Pancreas (tissue), 10 donors: ENCODE data around the gene EPHA6. TPM values are rescaled to one million over a fixed set of nuclear protein-coding genes. Genes with fewer than 3 reads are reported as not detected.

Experiments
- ATAC-seq, 4 donors: fragments of 200-7000 bp; cut with Tn5 transposase; one replicate each; pipeline versions ENCODE4 v1.8.0 to v1.9.1; 2020; ENCODE audit warnings: mild to moderate bottlenecking in 4 of 4, moderate library complexity in 4 of 4
- DNase-seq, 6 donors: peaks; one replicate each; pipeline ENCODE4 v3.0.0-alpha.2; 2020
- FAIRE-seq: peaks from 2 replicates; lab custom pipeline; 2012; peaks lifted over from hg19 to GRCh38; lab: Jason Lieb, UNC
- H3K27ac ChIP-seq, 4 donors: fragments of 200-600 bp; sonication (generic); 1 replicate in 3 of 4; 2 replicates in 1 of 4; pipeline versions ENCODE4 v1.5.0 to v1.8.0; 2020
- H3K27me3 ChIP-seq, 4 donors: fragments of 200-600 bp; one replicate each; pipeline ENCODE4 v1.8.0; 2021
- H3K36me3 ChIP-seq, 3 donors: fragments of 200-600 bp; sonication (generic) in 1 of 3; one replicate each; pipeline versions ENCODE4 v1.5.0 to v1.8.0; 2020 to 2021
- H3K4me1 ChIP-seq, 3 donors: fragments of 200-600 bp; one replicate each; pipeline ENCODE4 v1.8.0; 2021
- H3K4me3 ChIP-seq, 4 donors: fragments of 200-600 bp; sonication (generic) in 2 of 4; one replicate each; pipeline versions ENCODE4 v1.5.0 to v1.8.0; 2020 to 2021
- H3K9me3 ChIP-seq, 4 donors: fragments of 200-600 bp; one replicate each; pipeline ENCODE4 v1.8.0; 2021
- WGBS, 2 donors: extraction: QIAGEN DNeasy Blood & Tissue Kit; methylation state at CpG; one replicate each; pipeline ENCODE4 v1.1.7; 2013; 5-methylcytosine and 5-hydroxymethylcytosine counted together
- intact Hi-C, 3 donors: fragments of 100-400 bp; cut with DNase I; formaldehyde crosslinking; loops; one replicate each; pipeline versions ENCODE4 v1.11.1 to v1.14.2; 2022
- polyA plus RNA-seq, 2 donors: library from polyadenylated mRNA; stranded (reverse); fragments of 200-250 nt; gene quantifications; one replicate each; pipeline ENCODE4 v1.2.3, GENCODE V29; 2013
- total RNA-seq, 6 donors: library from RNA; stranded (reverse); fragmentation: NEBNext Ultra II Directional in 4 of 6; extraction: Animal tissue kit (Norgen Biotek cat#: 25700) in 4 of 6; gene quantifications; one replicate each; pipeline versions ENCODE4 v1.2.1 to v1.2.4, GENCODE V29; 2021 to 2023
- TF ChIP-seq, protein P1 (sequence below), 4 donors: fragments of 200-600 bp; sonication (generic) in 3 of 4; IDR thresholded peaks; one replicate each; pipeline versions ENCODE4 v1.5.0 to v1.8.0; 2021; ENCODE audit warnings: antibody characterized with exemption in 4 of 4
- donor health status: healthy with polysubstance abuse.
- donor health status: DM: no; HTN: no; CAD: no; lungs with moderate emphysema.
- donor health status: DM: no; HTN: no; CAD: no.
- donor health status: control.
- donor health status: control.
- donor health status: Bipolar disorder and iron deficiency.
- donor health status: DM: yes; HTN: yes; CAD: no.
- donor health status: DM: no; HTN: no; CAD: no.
- donor health status: DM: no; HTN: no; CAD: no.
- donor health status: DM: yes; HTN: yes; CAD: no.

EPHA6 gene
- total and polyA plus RNA-seq, 8 donors, result 0.15 to 1.1 (median 0.57) TPM

DNA sequence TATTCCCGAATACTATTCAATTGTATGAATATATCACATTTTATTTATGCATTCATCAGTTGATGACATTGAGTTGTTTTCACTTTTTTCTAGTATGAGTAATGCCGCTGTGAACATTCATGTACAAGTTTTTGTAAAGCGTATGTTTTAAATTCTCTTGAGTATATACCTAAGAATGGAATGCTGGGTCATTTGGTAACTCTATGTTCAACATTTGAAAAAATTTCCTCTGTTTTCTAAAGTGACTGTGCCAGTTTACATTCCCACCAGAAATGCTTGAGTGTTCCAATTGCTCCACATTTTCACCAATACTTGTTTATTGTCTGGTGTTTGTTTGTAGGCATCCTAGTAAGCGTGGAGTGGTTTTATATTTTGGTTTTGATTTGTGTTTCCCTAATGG lies 144.5 kb downstream of the EPHA6 start:
- no peaks in the 10 kb centered on the region for H3K36me3 ChIP-seq
- no peak for DNase-seq
- no peak for FAIRE-seq
- no peak overlapping the region for H3K4me3 ChIP-seq
- no peaks in the 10 kb centered on the region for H3K27me3 ChIP-seq
- intact Hi-C loops, result no loop called here
- WGBS, 2 donors, result 77 to 89% methylated on average over 4 of the region's 4 CpGs
- TF ChIP-seq, protein P1, sequence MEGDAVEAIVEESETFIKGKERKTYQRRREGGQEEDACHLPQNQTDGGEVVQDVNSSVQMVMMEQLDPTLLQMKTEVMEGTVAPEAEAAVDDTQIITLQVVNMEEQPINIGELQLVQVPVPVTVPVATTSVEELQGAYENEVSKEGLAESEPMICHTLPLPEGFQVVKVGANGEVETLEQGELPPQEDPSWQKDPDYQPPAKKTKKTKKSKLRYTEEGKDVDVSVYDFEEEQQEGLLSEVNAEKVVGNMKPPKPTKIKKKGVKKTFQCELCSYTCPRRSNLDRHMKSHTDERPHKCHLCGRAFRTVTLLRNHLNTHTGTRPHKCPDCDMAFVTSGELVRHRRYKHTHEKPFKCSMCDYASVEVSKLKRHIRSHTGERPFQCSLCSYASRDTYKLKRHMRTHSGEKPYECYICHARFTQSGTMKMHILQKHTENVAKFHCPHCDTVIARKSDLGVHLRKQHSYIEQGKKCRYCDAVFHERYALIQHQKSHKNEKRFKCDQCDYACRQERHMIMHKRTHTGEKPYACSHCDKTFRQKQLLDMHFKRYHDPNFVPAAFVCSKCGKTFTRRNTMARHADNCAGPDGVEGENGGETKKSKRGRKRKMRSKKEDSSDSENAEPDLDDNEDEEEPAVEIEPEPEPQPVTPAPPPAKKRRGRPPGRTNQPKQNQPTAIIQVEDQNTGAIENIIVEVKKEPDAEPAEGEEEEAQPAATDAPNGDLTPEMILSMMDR (IDR thresholded peaks at IDR 0.05), result no peak
- no peak overlapping the region for H3K27ac ChIP-seq
- H3K9me3 ChIP-seq, result no peaks in the 10 kb centered on the region
- no peaks in the 10 kb centered on the region for H3K4me1 ChIP-seq
- no peak for ATAC-seq

DNA sequence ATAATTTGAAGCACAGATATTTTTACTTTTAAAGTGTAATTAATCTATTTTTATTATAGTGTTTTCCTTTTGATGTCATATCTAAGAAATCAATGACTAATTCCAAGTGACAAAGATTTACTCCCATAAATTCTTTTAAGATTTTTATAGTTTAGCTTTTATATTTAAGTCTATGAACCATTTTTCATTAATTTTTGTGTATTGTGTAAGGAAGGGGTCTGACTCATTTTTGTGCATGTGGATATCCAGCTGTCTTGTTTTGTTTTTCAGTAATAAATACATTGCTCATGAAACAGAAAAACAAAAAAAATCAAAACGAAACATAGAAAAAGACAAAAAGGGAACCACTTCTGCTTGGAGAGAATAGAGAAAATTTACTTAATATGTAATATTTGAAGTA lies 145.1 kb downstream of the EPHA6 start:
- Histone ChIP-seq H3K4me1 (no peaks in the 10 kb centered on the region), H3K27me3 (no peaks in the 10 kb centered on the region), H3K36me3 (no peaks in the 10 kb centered on the region), H3K9me3 (no peaks in the 10 kb centered on the region), H3K27ac (no peak overlapping the region), H3K4me3 (no peak overlapping the region)
- 40 to 44% methylated on average over 1 of the region's 1 CpG for WGBS, 2 donors
- DNase-seq (no peak), ATAC-seq (no peak), FAIRE-seq (no peak)
- intact Hi-C loops, result no loop called here
- TF ChIP-seq, protein P1 (IDR thresholded peaks at IDR 0.05), result no peak

DNA sequence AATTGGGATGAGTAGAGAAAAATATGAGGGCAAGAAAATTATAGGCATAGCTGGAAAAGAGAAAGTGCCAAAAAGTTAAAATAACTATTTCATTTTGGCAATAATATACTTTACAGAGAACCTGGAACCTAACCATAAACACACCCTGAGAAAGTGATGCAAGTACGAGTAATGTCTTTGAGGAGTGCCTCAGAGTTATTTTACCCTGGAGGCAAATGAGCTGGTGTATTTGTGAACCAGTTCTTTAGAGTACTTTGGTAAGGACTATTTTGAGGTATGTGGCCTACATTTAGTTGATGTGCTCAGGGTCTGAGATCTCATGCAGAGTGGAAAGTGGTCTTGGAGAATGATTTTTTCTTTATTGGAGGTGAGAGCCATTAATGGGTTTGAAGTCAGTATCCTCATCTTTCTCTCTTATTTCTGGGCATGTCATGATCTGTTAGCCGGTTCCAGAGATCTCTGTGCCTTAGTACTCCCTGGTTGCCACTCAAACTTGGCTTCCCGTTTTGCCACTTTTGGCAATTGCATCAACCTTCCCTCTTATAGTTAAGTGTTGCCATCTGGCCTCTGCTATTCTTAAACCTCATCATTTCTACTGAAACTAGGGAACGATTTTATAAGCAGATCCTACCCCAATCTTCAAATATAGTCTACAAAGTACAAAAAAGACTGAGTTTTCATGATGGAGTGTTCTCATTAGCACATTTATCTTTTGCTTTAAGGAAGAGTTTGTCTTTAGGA lies 145.7 kb downstream of the EPHA6 start:
- H3K27ac ChIP-seq, result no peak overlapping the region
- H3K9me3 ChIP-seq, result no peaks in the 10 kb centered on the region
- intact Hi-C loops, result no loop called here
- no peaks in the 10 kb centered on the region for H3K4me1 ChIP-seq
- FAIRE-seq, result no peak
- WGBS, 2 donors, result 59 to 72% methylated on average over 4 of the region's 4 CpGs
- no peak for DNase-seq
- no peak for ATAC-seq
- H3K4me3 ChIP-seq, result no peak overlapping the region
- H3K36me3 ChIP-seq, result no peaks in the 10 kb centered on the region
- TF ChIP-seq, protein P1 (IDR thresholded peaks at IDR 0.05), result no peak
- no peaks in the 10 kb centered on the region for H3K27me3 ChIP-seq

DNA sequence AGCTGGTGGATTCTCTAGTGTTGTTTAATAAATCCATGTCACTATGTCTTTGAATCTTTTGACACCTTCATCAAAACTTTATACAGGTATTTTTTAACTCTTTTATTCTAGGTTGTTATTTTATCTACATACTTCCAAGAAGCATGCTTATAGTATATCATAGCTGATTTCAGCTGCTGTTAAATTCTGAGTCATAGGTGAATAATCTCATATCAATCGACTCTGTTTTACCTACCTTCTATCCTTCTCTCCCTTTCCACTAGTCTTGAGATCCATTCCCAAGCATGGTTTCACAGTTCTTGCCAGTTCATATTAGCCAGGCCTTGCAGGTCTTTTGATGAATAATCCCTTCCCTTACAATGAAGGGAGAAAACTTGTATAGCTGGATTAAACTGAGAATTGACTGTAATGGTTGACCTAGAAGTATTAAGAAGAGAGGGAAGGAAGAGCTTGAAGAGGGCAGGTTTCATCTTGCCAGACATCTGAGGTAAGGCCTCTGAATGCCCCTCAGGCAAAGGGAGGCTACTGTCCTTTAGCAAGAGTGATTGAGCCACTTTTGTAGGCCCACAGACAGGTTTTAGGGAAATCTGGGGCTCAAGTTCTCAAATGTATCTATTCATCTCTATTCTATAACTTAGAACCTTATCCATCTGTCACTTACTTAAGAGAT lies 146.4 kb downstream of the EPHA6 start:
- ATAC-seq, result no peak
- no peak for FAIRE-seq
- intact Hi-C loops, result no loop called here
- TF ChIP-seq, protein P1 (IDR thresholded peaks at IDR 0.05), result no peak
- Histone ChIP-seq H3K4me3 (no peak overlapping the region), H3K27ac (no peak overlapping the region), H3K9me3 (no peaks in the 10 kb centered on the region), H3K36me3 (no peaks in the 10 kb centered on the region), H3K4me1 (no peaks in the 10 kb centered on the region), H3K27me3 (no peaks in the 10 kb centered on the region)
- WGBS, 2 donors, result 71 to 84% methylated on average over 1 of the region's 1 CpG
- DNase-seq, result no peak

DNA sequence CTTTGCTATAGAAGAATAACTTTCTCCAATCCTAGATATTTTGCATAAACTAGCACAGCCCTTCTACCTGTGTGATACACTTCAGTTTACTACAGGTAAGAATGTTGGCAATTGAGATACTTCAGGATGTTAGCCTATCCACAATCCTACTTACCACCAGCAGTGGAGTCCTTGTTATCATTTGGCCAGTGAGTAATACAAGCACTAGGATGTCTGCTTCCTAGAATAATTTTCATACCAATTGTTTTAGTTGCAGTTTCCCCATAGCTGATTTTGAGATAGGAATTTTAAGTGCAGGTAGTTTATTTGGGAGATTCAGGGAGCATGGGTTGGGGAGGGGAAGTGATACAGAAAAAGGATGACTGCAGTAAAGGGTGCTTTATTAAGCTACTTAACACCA lies 147.2 kb downstream of the EPHA6 start:
- TF ChIP-seq, protein P1 (IDR thresholded peaks at IDR 0.05), result no peak
- no peak for ATAC-seq

More for the DNA sequence above, 147.2 kb downstream of the EPHA6 start:
- H3K27ac ChIP-seq, result no peak overlapping the region
- no peaks in the 10 kb centered on the region for H3K27me3 ChIP-seq
- intact Hi-C loops, result no loop called here
- FAIRE-seq (no peak), DNase-seq (no peak)
- H3K36me3 ChIP-seq, result no peaks in the 10 kb centered on the region
- H3K4me1 ChIP-seq, result no peaks in the 10 kb centered on the region
- no peak overlapping the region for H3K4me3 ChIP-seq
- H3K9me3 ChIP-seq, result no peaks in the 10 kb centered on the region
